HG02588 (cell line): ENCODE data around the gene DLX2.

Experiments
- ATAC-seq: cut with Tn5 transposase; IDR thresholded peaks from one replicate; pipeline ENCODE4 v1.9.1; 2021; ENCODE audit warnings: mild to moderate bottlenecking, moderate library complexity; ENCODE audit not compliant: unreplicated experiment

The DLX2 gene

GRCh38 chr2:172107690-172108586, 5.2 kb upstream of the DLX2 start:
- ATAC-seq = no peak

GRCh38 chr2:172106108-172106961, 3.6 kb upstream of the DLX2 start:
- ATAC-seq = no peak

GRCh38 chr2:172105471-172106107, 2.9 kb upstream of the DLX2 start:
- ATAC-seq = no peak

GRCh38 chr2:172103471-172104272, 972 bp upstream of the DLX2 start:
- ATAC-seq = no peak

GRCh38 chr2:172101821-172102390, 794 bp downstream of the DLX2 start:
- ATAC-seq = no peak

- ATAC-seq = no peak
Observed at GRCh38 chr2:172100935-172101820, 1.5 kb downstream of the DLX2 start.

- ATAC-seq = no peak
Observed at GRCh38 chr2:172100080-172100934, 2.4 kb downstream of the DLX2 start.

GRCh38 chr2:172099472-172100079, 3.1 kb downstream of the DLX2 start:
- no peak for ATAC-seq

- ATAC-seq = no peak
Observed at GRCh38 chr2:172098650-172099471, 3.8 kb downstream of the DLX2 start.

- no peak for ATAC-seq
Observed at GRCh38 chr2:172098287-172098649, 4.4 kb downstream of the DLX2 start.

GRCh38 chr2:172097557-172098131, 5.1 kb downstream of the DLX2 start:
- ATAC-seq = no peak

GRCh38 chr2:172096626-172097547, 5.8 kb downstream of the DLX2 start:
- ATAC-seq = no peak

GRCh38 chr2:172095905-172096625, 6.6 kb downstream of the DLX2 start:
- no peak for ATAC-seq

GRCh38 chr2:172095146-172095904, 7.4 kb downstream of the DLX2 start:
- no peak for ATAC-seq
